Dermis blood vessel endothelial cell (primary cell): Measurements from ENCODE around the gene CCDC80. TPM values are rescaled to one million over a fixed set of nuclear protein-coding genes. Genes with fewer than 3 reads are reported as not detected.
"Not testable (repeated sequence)": the region's sequence is repeated elsewhere in the genome, so short reads cannot be mapped to it uniquely, and the experiment has no call there.

Experiments
- DNase-seq: peaks from one replicate; pipeline ENCODE4 v3.0.0; 2010
- total RNA-seq: library from RNA; depleted of rRNA; stranded (reverse); fragments of >200 nt; gene quantifications from 2 replicates; pipeline ENCODE4 v1.2.3, GENCODE V29; 2014

Gene CCDC80
- total RNA-seq, 1 donor from 2014 or later, result 8.5 TPM

DNA sequence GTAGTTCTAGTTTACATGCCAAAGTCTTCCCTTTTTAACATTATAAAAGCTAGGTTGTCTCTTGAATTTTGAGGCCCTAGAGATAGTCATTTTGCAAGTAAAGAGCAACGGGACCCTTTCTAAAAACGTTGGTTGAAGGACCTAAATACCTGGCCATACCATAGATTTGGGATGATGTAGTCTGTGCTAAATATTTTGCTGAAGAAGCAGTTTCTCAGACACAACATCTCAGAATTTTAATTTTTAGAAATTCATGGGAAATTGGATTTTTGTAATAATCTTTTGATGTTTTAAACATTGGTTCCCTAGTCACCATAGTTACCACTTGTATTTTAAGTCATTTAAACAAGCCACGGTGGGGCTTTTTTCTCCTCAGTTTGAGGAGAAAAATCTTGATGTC, 57.8 kb downstream of the CCDC80 start:
- DNase-seq, result no peak

DNA sequence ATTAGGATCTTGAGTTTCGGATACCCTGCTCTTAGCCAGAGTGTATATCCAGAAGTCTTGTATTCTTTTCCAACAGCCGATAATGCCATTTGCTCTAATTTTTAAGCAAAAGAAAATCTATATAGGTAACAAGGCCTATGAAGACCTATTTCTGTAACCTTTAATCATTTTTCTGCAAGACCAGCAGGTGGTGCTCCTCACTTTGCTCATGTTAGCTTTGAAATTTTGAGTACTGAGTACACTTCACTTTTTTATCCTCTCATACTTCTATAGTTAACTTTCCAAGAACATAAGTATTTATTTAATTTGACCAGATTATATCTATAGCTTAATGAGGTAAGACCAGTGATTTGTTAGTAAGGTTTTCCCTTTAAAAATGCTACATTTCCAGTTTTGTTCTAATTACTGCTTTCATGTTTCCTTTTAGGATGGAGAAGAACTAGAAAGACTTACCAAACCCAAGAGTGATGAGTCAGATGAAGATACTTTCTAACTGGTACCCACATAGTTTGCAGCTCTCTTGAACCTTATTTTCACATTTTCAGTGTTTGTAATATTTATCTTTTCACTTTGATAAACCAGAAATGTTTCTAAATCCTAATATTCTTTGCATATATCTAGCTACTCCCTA, 58.6 kb downstream of the CCDC80 start:
- peak; percentile 88 for DNase-seq

DNA sequence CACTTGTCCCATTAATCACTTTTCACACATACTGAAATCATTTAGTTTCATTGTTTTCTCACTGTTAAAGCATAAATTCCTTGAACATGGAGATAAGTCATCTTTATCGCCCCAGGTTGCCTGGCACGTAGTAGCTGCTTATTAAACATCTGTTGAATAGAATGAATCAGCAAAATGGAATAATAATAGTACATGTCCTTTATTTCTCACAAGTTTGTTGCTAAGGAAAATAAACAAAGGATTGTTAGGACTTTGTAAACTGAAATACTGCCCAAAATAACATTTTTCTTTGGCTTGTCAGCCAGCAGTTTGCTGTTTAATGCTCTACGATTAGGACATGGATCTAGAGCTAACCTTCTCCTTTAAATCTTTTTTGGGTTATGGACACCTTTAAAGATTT, 61.2 kb downstream of the CCDC80 start:
- no peak for DNase-seq

GRCh38 chr3:112579232-112579631, 61.7 kb downstream of the CCDC80 start:
- no peak for DNase-seq

DNA sequence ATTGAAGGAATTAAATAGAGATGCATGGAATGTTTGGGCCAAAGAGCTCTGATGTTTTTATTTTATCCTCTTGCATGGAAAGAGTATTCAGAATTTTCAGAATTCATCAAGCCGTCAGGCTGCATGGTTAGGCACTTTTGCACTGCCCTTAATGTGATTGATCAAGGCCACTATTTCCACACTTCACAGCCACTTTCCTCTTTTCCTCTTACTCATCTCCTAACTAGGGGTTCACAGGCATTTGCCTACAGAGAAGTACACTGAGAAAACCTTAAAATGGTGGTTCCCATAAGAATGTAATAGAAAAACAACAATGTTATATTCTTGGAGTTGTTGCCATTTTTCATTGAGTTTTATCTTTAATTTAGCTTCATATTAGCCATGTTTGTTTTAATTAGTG, 68.2 kb downstream of the CCDC80 start:
- DNase-seq, result no peak

- peak; percentile 33 for DNase-seq
These were observed 71.7 kb downstream of the CCDC80 start for GRCh38 chr3:112569265-112569664.

DNA sequence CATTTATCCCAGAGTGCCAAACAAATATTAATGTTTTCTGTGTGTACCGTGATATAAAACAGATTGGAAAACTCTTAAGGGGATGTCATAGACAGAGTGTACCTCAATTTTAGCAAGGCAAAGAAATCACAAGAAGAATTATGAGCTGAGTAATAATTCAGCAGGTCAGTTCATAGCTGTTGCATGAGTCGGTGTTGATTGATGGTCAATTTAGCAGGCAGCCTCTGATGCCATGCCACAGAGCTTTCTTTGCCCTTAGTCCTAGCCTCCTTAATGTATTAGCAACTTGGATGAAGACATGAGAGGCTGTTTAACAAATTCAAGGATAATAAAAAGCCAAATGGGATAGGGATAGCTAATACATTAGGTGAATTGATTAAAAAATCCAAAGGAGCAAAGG, 72.3 kb downstream of the CCDC80 start:
- peak; percentile 29 for DNase-seq

- DNase-seq, result no peak
These were observed 76.0 kb downstream of the CCDC80 start for GRCh38 chr3:112564940-112565305.

DNA sequence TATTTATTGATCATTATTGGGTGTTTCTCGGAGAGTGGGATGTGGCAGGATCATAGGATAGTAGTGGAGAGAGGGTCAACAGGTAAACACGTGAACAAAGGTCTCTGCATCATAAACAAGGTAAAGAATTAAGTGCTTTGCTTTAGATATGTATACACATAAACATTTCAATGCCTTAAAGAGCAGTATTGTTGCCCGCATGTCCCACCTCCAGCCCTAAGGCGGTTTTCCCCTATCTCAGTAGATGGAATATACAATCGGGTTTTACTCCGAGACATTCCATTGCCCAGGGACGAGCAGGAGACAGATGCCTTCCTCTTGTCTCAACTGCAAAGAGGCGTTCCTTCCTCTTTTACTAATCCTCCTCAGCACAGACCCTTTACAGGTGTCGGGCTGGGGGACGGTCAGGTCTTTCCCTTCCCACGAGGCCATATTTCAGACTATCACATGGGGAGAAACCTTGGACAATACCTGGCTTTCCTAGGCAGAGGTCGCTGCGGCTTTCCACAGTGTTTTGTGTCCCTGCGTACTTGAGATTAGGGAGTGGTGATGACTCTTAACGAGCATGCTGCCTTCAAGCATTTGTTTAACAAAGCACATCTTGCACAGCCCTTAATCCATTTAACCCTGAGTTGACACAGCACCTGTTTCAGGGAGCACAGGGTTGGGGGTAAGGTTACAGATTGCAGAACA, 76.5 kb downstream of the CCDC80 start:
- not testable (repeated sequence) for DNase-seq

DNA sequence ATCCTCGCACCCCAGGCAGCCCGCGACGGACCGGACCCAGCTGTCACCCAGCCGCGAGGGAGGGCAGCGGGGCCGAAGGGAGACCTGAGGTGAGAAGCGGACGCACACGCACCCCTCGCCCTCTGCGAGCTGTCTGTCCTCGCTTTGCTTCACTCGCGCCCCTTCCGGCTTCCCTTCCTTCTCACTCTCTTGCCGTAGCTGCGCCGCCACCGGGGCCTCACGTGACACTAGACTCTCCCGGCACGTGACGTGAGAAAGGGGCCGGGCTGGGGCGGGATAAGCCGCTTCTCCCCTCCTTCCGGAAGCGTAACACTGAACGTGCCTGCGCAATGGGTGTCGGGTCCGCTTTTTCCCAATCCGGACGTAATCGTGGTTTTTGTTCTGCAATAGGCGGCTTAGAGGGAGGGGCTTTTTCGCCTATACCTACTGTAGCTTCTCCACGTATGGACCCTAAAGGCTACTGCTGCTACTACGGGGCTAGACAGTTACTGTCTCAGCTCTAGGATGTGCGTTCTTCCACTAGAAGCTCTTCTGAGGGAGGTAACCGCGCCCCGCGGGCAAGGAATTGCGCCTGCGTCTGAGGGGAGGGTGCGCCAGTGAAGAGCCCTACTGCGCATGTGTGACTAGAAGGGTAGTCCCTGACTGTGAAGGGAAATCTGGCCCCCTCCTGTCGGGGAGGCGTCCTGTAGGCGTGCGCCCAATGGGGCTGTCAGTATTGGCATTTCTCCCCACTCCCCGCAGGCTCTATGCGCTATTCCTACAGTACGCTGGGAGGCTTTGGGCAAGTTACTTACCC, 79.0 kb downstream of the CCDC80 start, which contains the start of the genes ATG3 and SLC35A5:
Gene ATG3, minus strand, starts transcription at position 229 of the 796 bp plus-strand sequence. CDS start 434 bp downstream, outside the sequence.
Gene SLC35A5, plus strand, starts transcription at position 312 of the 796 bp plus-strand sequence. CDS start 1,359 bp downstream, outside the sequence.
- DNase-seq, result peak; percentile 99

DNA sequence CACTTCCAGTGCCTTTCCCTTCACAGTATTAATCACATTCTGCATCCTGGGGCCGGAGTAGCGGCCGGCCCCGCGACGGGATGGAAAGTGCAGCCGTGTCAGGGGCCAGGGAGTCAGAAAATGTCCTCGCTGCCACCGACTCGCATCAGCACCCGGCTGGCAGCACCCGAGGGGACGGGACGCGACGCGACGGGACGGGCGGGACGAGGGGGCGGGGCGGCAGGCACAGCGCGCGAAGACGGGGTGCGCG, 79.5 kb downstream of the CCDC80 start:
- DNase-seq, result no peak

GRCh38 chr3:112560721-112561483, 80.0 kb downstream of the CCDC80 start:
- DNase-seq, result peak; percentile 93

GRCh38 chr3:112560307-112560706, 80.6 kb downstream of the CCDC80 start:
- no peak for DNase-seq

DNA sequence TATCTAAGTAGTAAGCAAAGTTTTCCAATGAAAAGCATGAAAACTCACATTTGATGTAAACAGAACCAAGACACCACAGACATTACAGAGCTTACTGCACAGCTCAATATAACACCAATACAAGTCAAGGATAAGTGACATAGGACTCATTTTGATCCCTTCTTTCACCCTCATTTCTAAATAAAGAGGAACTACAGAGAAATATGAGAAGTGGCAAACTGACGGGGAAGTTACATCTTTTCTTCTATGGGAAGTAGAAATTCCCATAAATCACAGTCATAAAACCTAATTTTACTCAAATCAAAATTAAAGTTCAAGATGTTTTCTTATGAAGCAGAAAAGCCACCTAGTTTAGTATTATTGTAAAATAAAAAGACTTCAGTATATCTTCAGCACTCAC, 83.0 kb downstream of the CCDC80 start:
- DNase-seq, result no peak

DNA sequence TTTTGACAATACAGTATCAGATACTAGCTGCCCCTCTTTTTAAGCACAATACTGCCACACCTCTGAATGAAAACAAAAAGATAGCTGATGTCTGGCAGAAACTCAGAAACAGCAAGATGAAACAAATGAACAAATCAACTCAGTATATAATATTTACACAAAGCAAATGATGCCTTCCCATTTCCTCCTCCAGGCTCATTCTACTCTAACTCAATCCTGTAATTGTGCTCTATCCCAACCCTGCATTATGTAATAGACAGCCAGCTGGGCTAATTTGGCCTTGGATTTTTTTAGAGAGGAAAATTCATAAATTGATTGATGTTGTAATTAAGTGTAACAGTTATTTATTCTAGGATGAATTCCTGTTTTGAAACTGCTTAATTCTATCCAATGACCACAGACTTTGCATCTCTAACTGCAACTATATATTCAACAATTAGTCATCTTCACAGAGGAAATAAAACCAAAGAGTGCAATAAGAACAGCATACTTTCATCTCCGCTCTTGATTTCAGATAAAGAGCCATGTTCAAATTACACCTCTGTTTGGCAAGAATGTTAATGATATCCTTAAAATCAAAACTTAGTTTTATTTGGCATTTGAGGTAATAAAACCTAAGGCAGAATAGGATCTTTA, 85.3 kb downstream of the CCDC80 start:
- peak; percentile 28 for DNase-seq

- DNase-seq, result no peak
These were observed 90.1 kb downstream of the CCDC80 start for GRCh38 chr3:112550859-112551258.

Other genes starting within 250 kb of the CCDC80 start
- gene BTLA, start 141.7 kb downstream of the CCDC80 start, total RNA-seq, result under 0.01 and 0.05 TPM in 2 replicates
- gene ATG3, start 79.2 kb downstream of the CCDC80 start, total RNA-seq, result 84.6 and 103 TPM in 2 replicates
- gene SLC35A5, start 79.1 kb downstream of the CCDC80 start, total RNA-seq, result 33.7 and 56.4 TPM in 2 replicates
- gene CD200R1L, start 205.7 kb upstream of the CCDC80 start, total RNA-seq, result not detected in 2 replicates